Left ventricle myocardium inferior (tissue), 1 donor: ENCODE data around the gene EFCAB11. TPM values are rescaled to one million over a fixed set of nuclear protein-coding genes. Genes with fewer than 3 reads are reported as not detected.
A peak's percentile ranks its signal among the peaks of the same experiment; 100 is the strongest.

Experiments
- DNase-seq: peaks from one replicate; pipeline ENCODE4 v3.0.0-alpha.2; 2020
- H3K27ac ChIP-seq: fragments of 200-600 bp; replicated peaks from 2 replicates; pipeline ENCODE4 v1.8.0; 2021
- H3K27me3 ChIP-seq: fragments of 200-600 bp; 2 replicates; pipeline ENCODE4 v1.8.0; 2021; ENCODE audit warnings: low read depth
- H3K36me3 ChIP-seq: fragments of 200-600 bp; 2 replicates; pipeline ENCODE4 v1.8.0; 2021
- H3K4me1 ChIP-seq: fragments of 200-600 bp; 2 replicates; pipeline ENCODE4 v1.8.0; 2021
- H3K4me3 ChIP-seq: fragments of 200-600 bp; 2 replicates; pipeline ENCODE4 v1.8.0; 2021; ENCODE audit warnings: mild to moderate bottlenecking, moderate library complexity
- H3K9me3 ChIP-seq: fragments of 200-600 bp; replicated peaks from 2 replicates; pipeline ENCODE4 v1.8.0; 2021
- intact Hi-C: fragments of 100-400 bp; cut with micrococcal nuclease; formaldehyde crosslinking; loops from one replicate; pipeline ENCODE4 v1.11.0; 2022
- total RNA-seq: library from RNA; stranded (reverse); fragmentation: NEBNext Ultra II Directional; extraction: Animal tissue kit (Norgen Biotek cat#: 25700); gene quantifications from one replicate; pipeline ENCODE4 v1.2.1, GENCODE V29; 2021
- TF ChIP-seq, protein P1 (sequence below): fragments of 200-600 bp; IDR thresholded peaks from 2 replicates; pipeline ENCODE4 v1.8.0; 2021; ENCODE audit warnings: antibody characterized with exemption, mild to moderate bottlenecking, borderline replicate concordance
- donor health status: DM: no; HTN: yes; CAD: no; lungs with severe emphysema.

EFCAB11 gene
- total RNA-seq, 1 donor from 2014 or later = 2.2 TPM

GRCh38 chr14:89906000-89906399, 48.5 kb downstream of the EFCAB11 start:
- intact Hi-C loops = no loop called here
- Histone ChIP-seq H3K27ac (no peak overlapping the region), H3K9me3 (no peaks in the 10 kb centered on the region), H3K4me3 (no peak overlapping the region), H3K4me1 (peaks cover 7% of the 10 kb centered on the region), H3K36me3 (no peaks in the 10 kb centered on the region), H3K27me3 (no peaks in the 10 kb centered on the region)
- no peak for DNase-seq
- TF ChIP-seq, protein P1, sequence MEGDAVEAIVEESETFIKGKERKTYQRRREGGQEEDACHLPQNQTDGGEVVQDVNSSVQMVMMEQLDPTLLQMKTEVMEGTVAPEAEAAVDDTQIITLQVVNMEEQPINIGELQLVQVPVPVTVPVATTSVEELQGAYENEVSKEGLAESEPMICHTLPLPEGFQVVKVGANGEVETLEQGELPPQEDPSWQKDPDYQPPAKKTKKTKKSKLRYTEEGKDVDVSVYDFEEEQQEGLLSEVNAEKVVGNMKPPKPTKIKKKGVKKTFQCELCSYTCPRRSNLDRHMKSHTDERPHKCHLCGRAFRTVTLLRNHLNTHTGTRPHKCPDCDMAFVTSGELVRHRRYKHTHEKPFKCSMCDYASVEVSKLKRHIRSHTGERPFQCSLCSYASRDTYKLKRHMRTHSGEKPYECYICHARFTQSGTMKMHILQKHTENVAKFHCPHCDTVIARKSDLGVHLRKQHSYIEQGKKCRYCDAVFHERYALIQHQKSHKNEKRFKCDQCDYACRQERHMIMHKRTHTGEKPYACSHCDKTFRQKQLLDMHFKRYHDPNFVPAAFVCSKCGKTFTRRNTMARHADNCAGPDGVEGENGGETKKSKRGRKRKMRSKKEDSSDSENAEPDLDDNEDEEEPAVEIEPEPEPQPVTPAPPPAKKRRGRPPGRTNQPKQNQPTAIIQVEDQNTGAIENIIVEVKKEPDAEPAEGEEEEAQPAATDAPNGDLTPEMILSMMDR = no peak

- no peaks in the 10 kb centered on the region for H3K36me3 ChIP-seq
- no peak overlapping the region for H3K27ac ChIP-seq
- no peak for DNase-seq
- intact Hi-C loops = no loop called here
- peaks cover 7% of the 10 kb centered on the region for H3K4me1 ChIP-seq
- H3K9me3 ChIP-seq = no peaks in the 10 kb centered on the region
- TF ChIP-seq, protein P1 = no peak
- no peaks in the 10 kb centered on the region for H3K27me3 ChIP-seq
- no peak overlapping the region for H3K4me3 ChIP-seq
Observed at GRCh38 chr14:89903340-89903952, 51.1 kb downstream of the EFCAB11 start.

GRCh38 chr14:89902881-89903280, 51.6 kb downstream of the EFCAB11 start:
- no peak for DNase-seq
- Histone ChIP-seq H3K4me3 (no peak overlapping the region), H3K4me1 (peaks cover 7% of the 10 kb centered on the region), H3K9me3 (no peaks in the 10 kb centered on the region), H3K27me3 (no peaks in the 10 kb centered on the region), H3K27ac (no peak overlapping the region), H3K36me3 (no peaks in the 10 kb centered on the region)
- TF ChIP-seq, protein P1 = no peak
- intact Hi-C loops = no loop called here

- H3K27ac ChIP-seq = no peak overlapping the region
- TF ChIP-seq, protein P1 = no peak
- no peak for DNase-seq
- no peaks in the 10 kb centered on the region for H3K36me3 ChIP-seq
- H3K4me1 ChIP-seq = peaks cover 7% of the 10 kb centered on the region
- H3K27me3 ChIP-seq = no peaks in the 10 kb centered on the region
- H3K4me3 ChIP-seq = no peak overlapping the region
- no peaks in the 10 kb centered on the region for H3K9me3 ChIP-seq
- intact Hi-C loops = no loop called here
Observed at GRCh38 chr14:89900802-89901201, 53.7 kb downstream of the EFCAB11 start.

- DNase-seq = no peak
- no peak overlapping the region for H3K27ac ChIP-seq
- H3K36me3 ChIP-seq = no peaks in the 10 kb centered on the region
- no peaks in the 10 kb centered on the region for H3K27me3 ChIP-seq
- intact Hi-C loops = no loop called here
- no peaks in the 10 kb centered on the region for H3K9me3 ChIP-seq
- TF ChIP-seq, protein P1 = peak; percentile 68
- no peak overlapping the region for H3K4me3 ChIP-seq
- peaks cover 7% of the 10 kb centered on the region for H3K4me1 ChIP-seq
Observed at GRCh38 chr14:89899917-89900663, 54.4 kb downstream of the EFCAB11 start.
